HEK293 (cell line): Measurements from ENCODE around the gene UBE2D2.
"Not testable (repeated sequence)": the region's sequence is repeated elsewhere in the genome, so short reads cannot be mapped to it uniquely, and the experiment has no call there.

Experiments
- CTCF ChIA-PET: fragments of 350-600 bp; formaldehyde crosslinking; extraction: SDS; loops from one replicate; lab custom pipeline; 2021; ENCODE audit warnings: antibody characterized with exemption; lab: Yijun Ruan, JAX
- POLR2A ChIA-PET: fragments of 300-600 bp; formaldehyde crosslinking; extraction: SDS; loops from one replicate; lab custom pipeline; 2020; ENCODE audit warnings: antibody characterized with exemption, inconsistent platforms; lab: Yijun Ruan, JAX
- H3K27ac ChIP-seq: fragments of 200-500 bp; sonication (Bioruptor generic); 2 replicates; pipeline ENCODE4 v1.5.1; 2014; ENCODE audit warnings: low read depth, low read length, control low read depth, inconsistent platforms; ENCODE audit errors: extremely low read depth
- H3K36me3 ChIP-seq, 2 experiments: fragments of 200-500 bp in 1 of 2; sonication (Bioruptor generic) in 1 of 2; 1 replicate in 1 of 2; 2 replicates in 1 of 2; pipeline ENCODE4 v1.5.1; 2014 to 2017; ENCODE audit warnings: inconsistent platforms in 2 of 2, low read length in 2 of 2; ENCODE audit not compliant: control insufficient read depth in 2 of 2, insufficient read depth in 1 of 2
- H3K4me1 ChIP-seq: fragments of 200-500 bp; sonication (Bioruptor generic); 2 replicates; pipeline ENCODE4 v1.5.1; 2014; ENCODE audit warnings: mild to moderate bottlenecking, low read length, inconsistent platforms; ENCODE audit not compliant: control insufficient read depth, insufficient read depth
- H3K4me3 ChIP-seq: 2 replicates; pipeline ENCODE4 v1.5.1; 2011; ENCODE audit warnings: low read depth, mild to moderate bottlenecking, control low read depth, low read length, moderate library complexity
- H3K9me3 ChIP-seq: fragments of 200-500 bp; sonication (Bioruptor generic); 2 replicates; pipeline ENCODE4 v1.5.1; 2014; ENCODE audit warnings: low read depth, low read length, inconsistent platforms; ENCODE audit not compliant: control insufficient read depth, insufficient read depth
- BCL6B ChIP-seq: fragments of 450-650 bp; formaldehyde crosslinking; IDR thresholded peaks from 2 replicates; pipeline ENCODE4 v1.5.1; 2017; ENCODE audit warnings: missing biosample characterization, missing genetic modification characterization
- HOXD13 ChIP-seq: sonication (generic); formaldehyde crosslinking; IDR thresholded peaks from 2 replicates; pipeline ENCODE4 v1.8.0; 2022; ENCODE audit warnings: missing genetic modification reagents, borderline replicate concordance
- PRDM2 ChIP-seq: fragments of 450-650 bp; formaldehyde crosslinking; IDR thresholded peaks from 2 replicates; pipeline ENCODE4 v1.5.1; 2016; ENCODE audit warnings: missing biosample characterization, missing genetic modification characterization, borderline replicate concordance
- SETDB1 ChIP-seq: IDR thresholded peaks from one replicate; pipeline ENCODE4 v1.6.1; 2017; ENCODE audit warnings: mild to moderate bottlenecking, low read length, moderate library complexity, mixed read lengths; ENCODE audit not compliant: insufficient read length
- SP3 ChIP-seq: fragments of 450-650 bp; formaldehyde crosslinking; IDR thresholded peaks from 2 replicates; pipeline ENCODE4 v1.5.1; 2016; ENCODE audit warnings: missing biosample characterization, missing genetic modification characterization
- YY2 ChIP-seq: fragments of 450-650 bp; formaldehyde crosslinking; IDR thresholded peaks from 2 replicates; pipeline ENCODE4 v1.5.1; 2016; ENCODE audit warnings: missing biosample characterization, missing genetic modification characterization
- ZNF114 ChIP-seq: fragments of 450-650 bp; formaldehyde crosslinking; IDR thresholded peaks from 2 replicates; pipeline ENCODE4 v1.5.0; 2017; ENCODE audit warnings: missing biosample characterization, missing genetic modification characterization
- ZNF121 ChIP-seq: fragments of 450-650 bp; formaldehyde crosslinking; IDR thresholded peaks from 2 replicates; pipeline ENCODE4 v1.5.1; 2016; ENCODE audit warnings: missing biosample characterization, missing genetic modification characterization
- ZNF148 ChIP-seq: fragments of 450-650 bp; formaldehyde crosslinking; IDR thresholded peaks from 2 replicates; pipeline ENCODE4 v1.5.0; 2017; ENCODE audit warnings: missing biosample characterization, missing genetic modification characterization, borderline replicate concordance
- ZNF202 ChIP-seq: fragments of 450-650 bp; formaldehyde crosslinking; IDR thresholded peaks from 2 replicates; pipeline ENCODE4 v1.5.1; 2016; ENCODE audit warnings: missing biosample characterization, missing genetic modification characterization, borderline replicate concordance
- ZNF23 ChIP-seq: fragments of 450-650 bp; formaldehyde crosslinking; IDR thresholded peaks from 2 replicates; pipeline ENCODE4 v1.5.1; 2016; ENCODE audit warnings: missing biosample characterization, missing genetic modification characterization, borderline replicate concordance
- ZNF670 ChIP-seq: fragments of 450-650 bp; formaldehyde crosslinking; IDR thresholded peaks from 2 replicates; pipeline ENCODE4 v1.5.1; 2016; ENCODE audit warnings: missing biosample characterization, missing genetic modification characterization, low read depth
- ZNF776 ChIP-seq: fragments of 450-650 bp; formaldehyde crosslinking; IDR thresholded peaks from 2 replicates; pipeline ENCODE4 v1.5.0; 2017; ENCODE audit warnings: missing biosample characterization, missing genetic modification characterization, borderline replicate concordance
- ZXDB ChIP-seq: fragments of 450-650 bp; formaldehyde crosslinking; IDR thresholded peaks from 2 replicates; pipeline ENCODE4 v1.5.1; 2016; ENCODE audit warnings: missing biosample characterization, missing genetic modification characterization
- TF ChIP-seq, protein P1 (sequence below): fragments of 450-650 bp; formaldehyde crosslinking; IDR thresholded peaks from 2 replicates; pipeline ENCODE4 v1.5.1; 2016; ENCODE audit warnings: missing biosample characterization, missing genetic modification characterization
- TF ChIP-seq, protein P2 (sequence below): fragments of 450-650 bp; formaldehyde crosslinking; IDR thresholded peaks from 2 replicates; pipeline ENCODE4 v1.5.1; 2017; ENCODE audit warnings: missing biosample characterization, missing genetic modification characterization

UBE2D2 gene

DNA sequence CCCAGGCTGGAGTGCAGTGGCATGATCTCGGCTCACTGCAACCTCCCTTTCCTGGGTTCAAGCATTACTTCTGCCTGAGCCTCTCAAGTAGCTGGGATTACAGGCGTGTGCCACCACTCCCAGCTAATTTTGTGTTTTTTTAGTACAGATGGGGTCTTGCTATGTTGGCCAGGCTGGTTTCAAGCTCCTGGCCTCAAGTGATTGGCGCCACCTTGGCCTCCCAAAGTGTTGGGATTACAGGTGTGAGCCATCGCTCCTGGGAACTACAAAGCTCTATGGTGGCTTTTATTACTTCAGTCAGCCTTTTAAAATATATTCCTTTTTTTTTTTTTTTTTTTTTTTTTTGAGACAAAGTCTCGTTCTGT lies 37.4 kb downstream of the UBE2D2 start:
- CTCF ChIA-PET = interaction anchor here (0.7 to 1.6 kb wide), 3 partner anchors 19 to 176 kb away, joined by 3 to 7 read pairs (median 4); no protein-coding TSS in a partner anchor
- not testable (repeated sequence) for H3K4me3 ChIP-seq, H3K9me3 ChIP-seq, H3K4me1 ChIP-seq, H3K27ac ChIP-seq
- POLR2A ChIA-PET = interaction anchor here (0.6 to 0.7 kb wide), 2 partner anchors 10 to 126 kb away, joined by 5 to 8 read pairs; no protein-coding TSS in a partner anchor
- H3K36me3 ChIP-seq = peaks cover 36 to 41% of the 10 kb centered on the region in 2 experiments
- TF ChIP-seq, protein P1, sequence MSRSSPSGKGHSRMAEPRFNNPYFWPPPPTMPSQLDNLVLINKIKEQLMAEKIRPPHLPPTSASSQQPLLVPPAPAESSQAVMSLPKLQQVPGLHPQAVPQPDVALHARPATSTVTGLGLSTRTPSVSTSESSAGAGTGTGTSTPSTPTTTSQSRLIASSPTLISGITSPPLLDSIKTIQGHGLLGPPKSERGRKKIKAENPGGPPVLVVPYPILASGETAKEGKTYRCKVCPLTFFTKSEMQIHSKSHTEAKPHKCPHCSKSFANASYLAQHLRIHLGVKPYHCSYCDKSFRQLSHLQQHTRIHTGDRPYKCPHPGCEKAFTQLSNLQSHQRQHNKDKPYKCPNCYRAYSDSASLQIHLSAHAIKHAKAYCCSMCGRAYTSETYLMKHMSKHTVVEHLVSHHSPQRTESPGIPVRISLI (tag by site-specific recombination) = peak; percentile 58; the same call in 1 of the 2 replicates
- TF ChIP-seq ZNF121 (tag by site-specific recombination) = peak; percentile 91

DNA sequence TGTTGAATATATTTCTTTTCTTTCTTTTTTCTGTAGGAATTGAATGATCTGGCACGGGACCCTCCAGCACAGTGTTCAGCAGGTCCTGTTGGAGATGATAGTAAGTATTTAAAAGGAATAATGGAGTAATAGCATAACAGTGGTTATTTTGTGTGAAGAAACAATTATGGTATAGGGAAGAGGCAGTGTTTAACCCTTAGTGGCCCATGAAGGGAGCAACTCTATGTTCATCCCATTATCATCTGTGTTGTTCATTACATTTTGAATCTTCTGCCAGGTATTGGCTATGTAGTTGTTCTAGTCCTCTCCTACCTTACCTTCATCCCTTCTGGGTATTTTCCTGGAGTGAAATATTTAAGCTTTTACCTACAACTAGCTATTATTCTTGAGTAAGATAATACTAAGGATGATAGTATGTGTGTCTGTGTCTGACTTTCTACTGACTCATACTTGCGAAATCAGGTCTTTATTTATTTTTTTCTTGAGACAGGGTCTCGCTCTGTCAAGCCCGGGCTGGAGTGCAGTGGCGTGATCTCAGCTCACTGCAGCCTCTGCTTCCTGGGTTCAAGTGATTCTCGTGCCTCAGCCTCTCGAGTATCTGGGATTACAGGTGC lies 39.3 kb downstream of the UBE2D2 start:
- ChIA-PET POLR2A (no interaction called here), CTCF (interaction anchor here (1.2 kb wide), 1 partner anchor 167 kb away, joined by 3 read pairs; no protein-coding TSS in a partner anchor)
- H3K27ac ChIP-seq = no peak overlapping the region
- no peak overlapping the region for H3K4me3 ChIP-seq
- TF ChIP-seq ZNF23 (tag by site-specific recombination) = no peak
- no peak for TF ChIP-seq ZNF670 (tag by site-specific recombination)
- TF ChIP-seq SETDB1 = no peak
- no peak for TF ChIP-seq BCL6B (tag by site-specific recombination)
- H3K4me1 ChIP-seq = no peaks in the 10 kb centered on the region
- H3K36me3 ChIP-seq = peaks cover 43 to 45% of the 10 kb centered on the region in 2 experiments
- no peaks in the 10 kb centered on the region for H3K9me3 ChIP-seq

DNA sequence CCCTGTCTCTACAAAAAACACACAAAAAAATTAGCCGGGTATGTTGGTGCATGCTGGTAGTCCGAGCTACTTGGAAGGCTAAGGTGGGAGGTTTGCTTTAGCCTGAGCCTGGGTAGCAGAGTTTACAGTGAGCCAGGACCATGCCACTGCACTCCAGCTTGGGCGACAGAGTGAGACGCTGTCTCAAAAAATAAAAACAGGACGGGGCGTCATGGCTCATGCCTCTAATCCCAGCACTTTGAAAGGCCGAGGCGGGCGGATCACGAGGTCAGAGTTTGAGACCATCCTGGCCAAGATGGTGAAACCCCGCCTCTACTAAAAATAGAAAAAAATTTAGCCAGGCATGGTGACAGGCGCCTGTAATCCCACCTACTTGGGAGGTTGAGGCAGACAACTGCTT lies 40.3 kb downstream of the UBE2D2 start:
- ChIA-PET POLR2A (no interaction called here), CTCF (interaction anchor here (0.7 to 1.2 kb wide), 2 partner anchors 164 to 166 kb away, joined by 3 to 4 read pairs; no protein-coding TSS in a partner anchor)
- Histone ChIP-seq H3K4me3 (no peak overlapping the region), H3K27ac (no peak overlapping the region), H3K9me3 (no peaks in the 10 kb centered on the region), H3K36me3 (peaks cover 45 to 51% of the 10 kb centered on the region in 2 experiments), H3K4me1 (no peaks in the 10 kb centered on the region)
- TF ChIP-seq ZXDB (tag by site-specific recombination) = no peak
- TF ChIP-seq ZNF114 (tag by site-specific recombination) = no peak
- TF ChIP-seq ZNF776 = no peak
- no peak for TF ChIP-seq ZNF148 (tag by site-specific recombination)
- no peak for TF ChIP-seq ZNF202
- no peak for TF ChIP-seq HOXD13 (CRISPR knock-in tag)
- no peak for TF ChIP-seq YY2 (tag by site-specific recombination)
- no peak for TF ChIP-seq SP3 (tag by site-specific recombination)
- TF ChIP-seq PRDM2 = no peak
- TF ChIP-seq, protein P2, sequence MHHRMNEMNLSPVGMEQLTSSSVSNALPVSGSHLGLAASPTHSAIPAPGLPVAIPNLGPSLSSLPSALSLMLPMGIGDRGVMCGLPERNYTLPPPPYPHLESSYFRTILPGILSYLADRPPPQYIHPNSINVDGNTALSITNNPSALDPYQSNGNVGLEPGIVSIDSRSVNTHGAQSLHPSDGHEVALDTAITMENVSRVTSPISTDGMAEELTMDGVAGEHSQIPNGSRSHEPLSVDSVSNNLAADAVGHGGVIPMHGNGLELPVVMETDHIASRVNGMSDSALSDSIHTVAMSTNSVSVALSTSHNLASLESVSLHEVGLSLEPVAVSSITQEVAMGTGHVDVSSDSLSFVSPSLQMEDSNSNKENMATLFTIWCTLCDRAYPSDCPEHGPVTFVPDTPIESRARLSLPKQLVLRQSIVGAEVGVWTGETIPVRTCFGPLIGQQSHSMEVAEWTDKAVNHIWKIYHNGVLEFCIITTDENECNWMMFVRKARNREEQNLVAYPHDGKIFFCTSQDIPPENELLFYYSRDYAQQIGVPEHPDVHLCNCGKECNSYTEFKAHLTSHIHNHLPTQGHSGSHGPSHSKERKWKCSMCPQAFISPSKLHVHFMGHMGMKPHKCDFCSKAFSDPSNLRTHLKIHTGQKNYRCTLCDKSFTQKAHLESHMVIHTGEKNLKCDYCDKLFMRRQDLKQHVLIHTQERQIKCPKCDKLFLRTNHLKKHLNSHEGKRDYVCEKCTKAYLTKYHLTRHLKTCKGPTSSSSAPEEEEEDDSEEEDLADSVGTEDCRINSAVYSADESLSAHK (tag by site-specific recombination) = no peak
